Measurements from ENCODE around the gene ATP5IF1.
A peak's percentile ranks its signal among the peaks of the same experiment; 100 is the strongest.

ATP5IF1 gene

GRCh38 chr1:28241638-28242241, 5.8 kb downstream of the ATP5IF1 start:
- Histone ChIP-seq H3K9ac (ENCODE audit: low read length) (no peak overlapping the region), H3K9me2 (ENCODE audit: low read depth, low read length) (no peaks in the 10 kb centered on the region), H3K27me3 (ENCODE audit: insufficient read depth, low read length) (no peaks in the 10 kb centered on the region), H2AFZ (ENCODE audit: low read length) (no peak overlapping the region), H3F3A (ENCODE audit: insufficient read depth, low read length) (peaks cover 11% of the 10 kb centered on the region; the same call in 1 of the 2 replicates), H4K20me1 (ENCODE audit: insufficient read depth, low read length) (no peaks in the 10 kb centered on the region), H3K4me1 (ENCODE audit: insufficient read depth, low read length, severe bottlenecking) (peaks cover 73% of the 10 kb centered on the region), H3K4me2 (ENCODE audit: low read length) (0 out of 2 replicates have a peak overlapping the region, but pooled peaks have one; percentile 11), H3K36me3 (ENCODE audit: insufficient read depth, low read length) (peaks cover 35% of the 10 kb centered on the region), H3K79me2 (ENCODE audit: insufficient read depth, low read length) (peaks cover 9% of the 10 kb centered on the region), H3K9me3 (ENCODE audit: low read length) (no peaks in the 10 kb centered on the region), H3K27ac (ENCODE audit: low read depth, low read length, poor library complexity, severe bottlenecking) (peak overlapping the region; percentile 65), H3K4me3 (ENCODE audit: low read depth, low read length, poor library complexity, severe bottlenecking) (no peak overlapping the region)
- TF ChIP-seq CTCF (IDR thresholded peaks at IDR 0.05; ENCODE audit: low read length): no peak
- TF ChIP-seq EZH2 (IDR thresholded peaks at IDR 0.05; ENCODE audit: borderline replicate concordance, low read length): no peak

- TF ChIP-seq CTCF (IDR thresholded peaks at IDR 0.05; ENCODE audit: low read length): no peak
- no peak for TF ChIP-seq EZH2 (IDR thresholded peaks at IDR 0.05; ENCODE audit: borderline replicate concordance, low read length)
- H3K4me1 ChIP-seq (ENCODE audit: insufficient read depth, low read length, severe bottlenecking): peaks cover 71% of the 10 kb centered on the region
- peaks cover 16% of the 10 kb centered on the region; the same call in 1 of the 2 replicates for H3K36me3 ChIP-seq (ENCODE audit: insufficient read depth, low read length)
- no peaks in the 10 kb centered on the region for H3K9me2 ChIP-seq (ENCODE audit: low read depth, low read length)
- H4K20me1 ChIP-seq (ENCODE audit: insufficient read depth, low read length): no peaks in the 10 kb centered on the region
- no peaks in the 10 kb centered on the region for H3K9me3 ChIP-seq (ENCODE audit: low read length)
- H3K27ac ChIP-seq (ENCODE audit: low read depth, low read length, poor library complexity, severe bottlenecking): peak overlapping the region; percentile 91
- peak overlapping the region; percentile 99; the same call in 1 of the 2 replicates for H3K4me2 ChIP-seq (ENCODE audit: low read length)
- H3K79me2 ChIP-seq (ENCODE audit: insufficient read depth, low read length): no peaks in the 10 kb centered on the region; the same call in 1 of the 2 replicates
- no peaks in the 10 kb centered on the region for H3K27me3 ChIP-seq (ENCODE audit: insufficient read depth, low read length)
- peaks cover 11% of the 10 kb centered on the region; the same call in 1 of the 2 replicates for H3F3A ChIP-seq (ENCODE audit: insufficient read depth, low read length)
- H3K4me3 ChIP-seq (ENCODE audit: low read depth, low read length, poor library complexity, severe bottlenecking): no peak overlapping the region
- no peak overlapping the region for H3K9ac ChIP-seq (ENCODE audit: low read length)
- no peak overlapping the region for H2AFZ ChIP-seq (ENCODE audit: low read length)
Measured at GRCh38 chr1:28243685-28244311, 7.9 kb downstream of the ATP5IF1 start.

GRCh38 chr1:28244549-28245251, 8.8 kb downstream of the ATP5IF1 start:
- H3K9ac ChIP-seq (ENCODE audit: low read length): peak overlapping the region; percentile 54
- H3K4me3 ChIP-seq (ENCODE audit: low read depth, low read length, poor library complexity, severe bottlenecking): peak overlapping the region; percentile 45
- H3K27me3 ChIP-seq (ENCODE audit: insufficient read depth, low read length): no peaks in the 10 kb centered on the region
- peaks cover 11% of the 10 kb centered on the region; the same call in 1 of the 2 replicates for H3F3A ChIP-seq (ENCODE audit: insufficient read depth, low read length)
- H4K20me1 ChIP-seq (ENCODE audit: insufficient read depth, low read length): no peaks in the 10 kb centered on the region
- H3K36me3 ChIP-seq (ENCODE audit: insufficient read depth, low read length): peaks cover 9% of the 10 kb centered on the region; the same call in 1 of the 2 replicates
- peak overlapping the region; percentile 91 for H3K27ac ChIP-seq (ENCODE audit: low read depth, low read length, poor library complexity, severe bottlenecking)
- H2AFZ ChIP-seq (ENCODE audit: low read length): no peak overlapping the region
- peaks cover 75% of the 10 kb centered on the region for H3K4me1 ChIP-seq (ENCODE audit: insufficient read depth, low read length, severe bottlenecking)
- no peaks in the 10 kb centered on the region for H3K9me2 ChIP-seq (ENCODE audit: low read depth, low read length)
- H3K9me3 ChIP-seq (ENCODE audit: low read length): no peaks in the 10 kb centered on the region
- no peak for TF ChIP-seq CTCF (IDR thresholded peaks at IDR 0.05; ENCODE audit: low read length)
- no peak for TF ChIP-seq EZH2 (IDR thresholded peaks at IDR 0.05; ENCODE audit: borderline replicate concordance, low read length)
- peak overlapping the region; percentile 99 for H3K4me2 ChIP-seq (ENCODE audit: low read length)
- H3K79me2 ChIP-seq (ENCODE audit: insufficient read depth, low read length): no peaks in the 10 kb centered on the region; the same call in 1 of the 2 replicates

Measured in OCI-LY1 (cell line).